H9 (cell line): Measurements from ENCODE around the gene KIF3B. TPM values are rescaled to one million over a fixed set of nuclear protein-coding genes. Genes with fewer than 3 reads are reported as not detected.

Experiments
- DNase-seq: peaks from one replicate; pipeline ENCODE4 v3.0.0-alpha.2; 2017
- H2AFZ ChIP-seq: one replicate; pipeline ENCODE4 v1.6.1; 2013; ENCODE audit warnings: mild to moderate bottlenecking, low read length, control low read depth, moderate library complexity
- H2AK5ac ChIP-seq: 2 replicates; pipeline ENCODE4 v1.6.1; 2013; ENCODE audit warnings: low read length, control low read depth, mixed read lengths; ENCODE audit not compliant: insufficient read length
- H2BK120ac ChIP-seq: one replicate; pipeline ENCODE4 v1.6.1; 2013; ENCODE audit warnings: low read depth, mild to moderate bottlenecking, low read length, control low read depth, inconsistent platforms; ENCODE audit not compliant: poor library complexity, severe bottlenecking
- H2BK12ac ChIP-seq: 2 replicates; pipeline ENCODE4 v1.6.1; 2013; ENCODE audit warnings: low read length, control low read depth, mixed read lengths, low read depth; ENCODE audit not compliant: insufficient read length
- H2BK15ac ChIP-seq: 2 replicates; pipeline ENCODE4 v1.6.1; 2013; ENCODE audit warnings: low read depth, low read length, control low read depth
- H2BK20ac ChIP-seq: one replicate; pipeline ENCODE4 v1.6.1; 2013; ENCODE audit warnings: low read depth, mild to moderate bottlenecking, low read length, control low read depth, inconsistent platforms; ENCODE audit not compliant: poor library complexity, severe bottlenecking
- H2BK5ac ChIP-seq: 2 replicates; pipeline ENCODE4 v1.6.1; 2013; ENCODE audit warnings: low read length, control low read depth, mixed read lengths; ENCODE audit not compliant: insufficient read length
- H3K14ac ChIP-seq: 2 replicates; pipeline ENCODE4 v1.6.1; 2013; ENCODE audit warnings: low read length, control low read depth; ENCODE audit not compliant: insufficient read depth
- H3K18ac ChIP-seq: 2 replicates; pipeline ENCODE4 v1.6.1; 2013; ENCODE audit warnings: low read depth, mild to moderate bottlenecking, mixed read lengths, low read length, control low read depth; ENCODE audit not compliant: insufficient read length
- H3K23ac ChIP-seq: 2 replicates; pipeline ENCODE4 v1.6.1; 2013; ENCODE audit warnings: low read length, control low read depth, mixed read lengths, low read depth; ENCODE audit not compliant: insufficient read length
- H3K23me2 ChIP-seq: 2 replicates; pipeline ENCODE4 v1.6.1; 2013; ENCODE audit warnings: low read depth, mild to moderate bottlenecking, mixed read lengths, low read length, control low read depth; ENCODE audit not compliant: insufficient read length, poor library complexity, severe bottlenecking
- H3K27ac ChIP-seq: 2 replicates; pipeline ENCODE4 v1.5.1; 2013; ENCODE audit warnings: low read length, control low read depth, mixed read lengths, low read depth; ENCODE audit not compliant: insufficient read length
- H3K27me3 ChIP-seq: 2 replicates; pipeline ENCODE4 v1.6.1; 2013; ENCODE audit warnings: low read length, control low read depth, inconsistent platforms; ENCODE audit not compliant: insufficient read depth
- H3K4ac ChIP-seq: 2 replicates; pipeline ENCODE4 v1.6.1; 2013; ENCODE audit warnings: low read depth, mild to moderate bottlenecking, control low read depth, inconsistent platforms, low read length, moderate library complexity
- H3K4me1 ChIP-seq: 2 replicates; pipeline ENCODE4 v1.6.1; 2013; ENCODE audit warnings: low read length, control low read depth, inconsistent platforms; ENCODE audit not compliant: insufficient read depth
- H3K4me2 ChIP-seq: 2 replicates; pipeline ENCODE4 v1.6.1; 2013; ENCODE audit warnings: low read length, control low read depth, mixed read lengths; ENCODE audit not compliant: insufficient read length, insufficient read depth
- H3K56ac ChIP-seq: 2 replicates; pipeline ENCODE4 v1.6.1; 2013; ENCODE audit warnings: low read depth, mild to moderate bottlenecking, mixed read lengths, low read length, control low read depth; ENCODE audit not compliant: insufficient read length
- H3K79me1 ChIP-seq: 2 replicates; pipeline ENCODE4 v1.6.1; 2013; ENCODE audit warnings: low read depth, mild to moderate bottlenecking, moderate library complexity, low read length, control low read depth, inconsistent platforms; ENCODE audit not compliant: insufficient read depth, poor library complexity, severe bottlenecking
- H3K79me2 ChIP-seq: 2 replicates; pipeline ENCODE4 v1.6.1; 2013; ENCODE audit warnings: low read length, control low read depth, inconsistent platforms; ENCODE audit not compliant: insufficient read depth
- H3K9ac ChIP-seq: 2 replicates; pipeline ENCODE4 v1.6.1; 2013; ENCODE audit warnings: low read length, control low read depth, mixed read lengths; ENCODE audit not compliant: insufficient read length; ENCODE audit errors: extremely low read depth
- H3K9me3 ChIP-seq: one replicate; pipeline ENCODE4 v1.6.1; 2013; ENCODE audit warnings: low read depth, low read length, inconsistent platforms; ENCODE audit not compliant: control insufficient read depth
- H3T11ph ChIP-seq: one replicate; pipeline ENCODE4 v1.6.1; 2013; ENCODE audit warnings: mild to moderate bottlenecking, low read length, control low read depth, inconsistent platforms
- H4K20me1 ChIP-seq: one replicate; pipeline ENCODE4 v1.6.1; 2013; ENCODE audit not compliant: control insufficient read depth, insufficient read length, insufficient read depth
- H4K5ac ChIP-seq: 2 replicates; pipeline ENCODE4 v1.6.1; 2013; ENCODE audit warnings: low read depth, mild to moderate bottlenecking, mixed read lengths, low read length, control low read depth; ENCODE audit not compliant: insufficient read length
- H4K8ac ChIP-seq: replicated peaks from 2 replicates; pipeline ENCODE4 v1.6.1; 2013; ENCODE audit warnings: low read length, control low read depth, mixed read lengths, low read depth; ENCODE audit not compliant: insufficient read length
- H4K91ac ChIP-seq: 2 replicates; pipeline ENCODE4 v1.6.1; 2013; ENCODE audit warnings: low read depth, mild to moderate bottlenecking, moderate library complexity, mixed read lengths, low read length, control low read depth; ENCODE audit not compliant: insufficient read length
- H3K27ac Mint-ChIP-seq, 3 experiments: 2 replicates in 2 of 3; 3 replicates in 1 of 3; pipeline ENCODE4 v1.8.0; 2020 to 2021; ENCODE audit warnings: mixed read lengths in 3 of 3, mild to moderate bottlenecking in 1 of 3, moderate library complexity in 1 of 3
- H3K27me3 Mint-ChIP-seq: 2 replicates; pipeline ENCODE4 v1.8.0; 2021; ENCODE audit warnings: low read depth, mild to moderate bottlenecking, moderate library complexity, mixed read lengths
- H3K36me3 Mint-ChIP-seq, 3 experiments: 2 replicates in 2 of 3; 3 replicates in 1 of 3; pipeline ENCODE4 v1.8.0; 2020 to 2021; ENCODE audit warnings: low read depth in 3 of 3, mixed read lengths in 3 of 3; ENCODE audit not compliant: insufficient read depth in 1 of 3
- H3K4me1 Mint-ChIP-seq, 2 experiments: 2 replicates each; pipeline ENCODE4 v1.8.0; 2020; ENCODE audit warnings: mixed read lengths in 2 of 2
- H3K4me3 Mint-ChIP-seq, 2 experiments: 2 replicates in 1 of 2; 3 replicates in 1 of 2; pipeline ENCODE4 v1.8.0; 2020 to 2021; ENCODE audit warnings: mild to moderate bottlenecking in 2 of 2, mixed read lengths in 2 of 2, moderate library complexity in 1 of 2
- H3K9me3 Mint-ChIP-seq, 2 experiments: 2 replicates in 1 of 2; 3 replicates in 1 of 2; pipeline ENCODE4 v1.8.0; 2020; ENCODE audit warnings: mild to moderate bottlenecking in 2 of 2, mixed read lengths in 2 of 2, moderate library complexity in 1 of 2
- CTCF ChIP-seq: fragments of 200-600 bp; sonication (generic); conservative IDR thresholded peaks from 3 replicates; pipeline ENCODE4 v1.8.0; 2021; ENCODE audit warnings: antibody characterized with exemption, mild to moderate bottlenecking
- WGBS: extraction: QIAGEN DNeasy Blood & Tissue Kit; methylation state at CpG from one replicate; pipeline ENCODE4 v1.1.7; 2013; ENCODE audit warnings: missing lambda C conversion rate, low lambda C conversion rate, mixed read lengths; ENCODE audit not compliant: insufficient read length; ENCODE audit errors: extremely low coverage; 5-methylcytosine and 5-hydroxymethylcytosine counted together
- total RNA-seq: library from RNA; stranded (reverse); gene quantifications from 2 replicates; pipeline ENCODE4 v1.2.1, GENCODE V29; 2021

The KIF3B gene
- total RNA-seq, 1 experiment from 2014 or later = 29.7 TPM

- Mint-ChIP-seq H3K27me3 (no peaks in the 10 kb centered on the region), H3K4me1 (no peaks in the 10 kb centered on the region), H3K4me3 (no peak overlapping the region), H3K27ac (peak overlapping the region in 1 of 3 experiments; percentile 65; a peak in 1 of 7 replicates), H3K36me3 (peaks cover 6 to 22% (median 9%) of the 10 kb centered on the region in 3 experiments; a peak in 5 of 7 replicates), H3K9me3 (no peaks in the 10 kb centered on the region)
- H3K23me2 ChIP-seq = no peaks in the 10 kb centered on the region
- no peak overlapping the region for H2BK15ac ChIP-seq
- H3K27ac ChIP-seq = no peak overlapping the region
- H2BK12ac ChIP-seq = no peak overlapping the region
- WGBS = no CpG with 5 or more reads among the region's 6 CpGs
- no peak overlapping the region for H3K4me2 ChIP-seq
- no peaks in the 10 kb centered on the region for H3K79me2 ChIP-seq
- DNase-seq = no peak
- H3K4me1 ChIP-seq = no peaks in the 10 kb centered on the region
- H2BK20ac ChIP-seq = no peak overlapping the region
- no peak overlapping the region for H2BK5ac ChIP-seq
- H4K91ac ChIP-seq = no peak overlapping the region
- H3K9me3 ChIP-seq = no peaks in the 10 kb centered on the region
- H4K8ac ChIP-seq = no peak overlapping the region
- H3K14ac ChIP-seq = no peak overlapping the region
- H4K20me1 ChIP-seq = no peaks in the 10 kb centered on the region
- H2AK5ac ChIP-seq = no peak overlapping the region
- no peaks in the 10 kb centered on the region for H3K27me3 ChIP-seq
- H3K79me1 ChIP-seq = no peaks in the 10 kb centered on the region
- H3K4ac ChIP-seq = no peak overlapping the region
- no peak overlapping the region for H3K23ac ChIP-seq
- no peak for TF ChIP-seq CTCF
- H2AFZ ChIP-seq = no peak overlapping the region
- no peak overlapping the region for H3K56ac ChIP-seq
- H4K5ac ChIP-seq = no peak overlapping the region
- H2BK120ac ChIP-seq = no peak overlapping the region
- no peak overlapping the region for H3T11ph ChIP-seq
- H3K18ac ChIP-seq = no peak overlapping the region
- H3K9ac ChIP-seq = no peak overlapping the region
Measured at GRCh38 chr20:32325706-32326503, 48.5 kb downstream of the KIF3B start.
